ENCODE results near the gene DAG1.

DAG1 gene

DNA sequence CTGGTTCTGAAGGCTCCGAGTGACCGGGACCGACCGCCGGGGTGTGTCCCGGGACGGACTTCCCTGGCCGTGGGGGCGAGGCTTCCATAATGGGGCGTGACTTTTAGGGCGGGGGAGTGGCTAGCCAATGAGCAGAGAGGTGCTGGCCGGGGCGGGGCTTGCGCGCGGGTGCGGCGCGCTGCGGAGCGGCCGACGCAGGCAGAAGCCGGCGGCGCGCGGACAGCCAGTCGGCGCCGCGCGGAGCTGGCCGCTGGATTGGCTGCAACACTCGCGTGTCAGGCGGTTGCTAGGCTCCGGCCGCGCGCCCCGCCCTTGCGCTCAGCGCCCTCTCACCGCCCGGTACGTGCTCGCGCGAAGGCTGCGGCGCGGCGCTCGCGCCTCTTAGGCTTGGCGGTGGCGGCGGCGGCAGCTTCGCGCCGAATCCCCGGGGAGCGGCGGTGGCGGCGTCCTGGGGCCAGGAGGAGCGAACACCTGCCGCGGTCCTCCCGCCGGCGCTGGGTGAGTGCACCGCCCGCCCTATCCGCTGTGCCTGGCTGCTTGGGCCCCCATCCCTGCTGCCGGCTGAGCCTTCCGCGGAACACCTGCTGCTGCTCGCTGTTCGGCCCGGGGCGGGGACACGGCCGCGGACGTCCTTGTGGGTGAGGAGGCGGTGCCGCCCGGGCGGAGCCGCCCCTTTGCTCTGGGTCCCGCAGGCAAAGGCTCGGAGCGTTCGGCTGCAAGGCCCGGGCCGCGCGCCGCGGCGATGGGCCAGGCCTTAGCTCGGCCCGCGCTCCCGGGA is at the start of gene DAG1:
Gene DAG1 (plus strand): TSS at position 332 of the 778 bp plus-strand sequence. CDS start 40,268 bp downstream, outside the sequence.
- peak; percentile 81 to 96 (median 94) for DNase-seq

DNA sequence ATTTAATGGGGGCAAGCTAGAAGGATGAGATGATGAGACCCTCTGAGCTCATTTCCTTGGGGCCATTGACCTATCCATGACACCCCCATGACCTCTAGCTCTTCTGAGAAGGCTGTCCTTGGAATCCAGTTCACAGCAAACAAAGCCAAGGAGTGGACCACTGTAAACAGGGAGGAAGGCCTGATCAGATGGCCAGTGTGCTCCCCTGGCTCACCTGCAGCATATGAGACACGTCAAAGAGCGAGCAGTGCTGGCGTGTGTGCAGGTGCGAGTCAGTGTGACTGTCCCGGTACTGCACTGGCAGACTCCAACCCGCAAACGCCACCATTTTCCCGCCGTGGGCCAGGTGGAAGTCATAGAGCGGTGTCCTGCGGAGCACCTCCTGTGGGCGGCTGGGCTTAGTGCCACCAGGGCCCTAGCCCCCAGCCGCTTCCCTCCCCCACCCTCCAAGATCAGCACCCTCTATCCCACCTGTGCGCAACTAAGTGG is 48.1 kb upstream of the DAG1 start:
- DNase-seq: no peak

DNA sequence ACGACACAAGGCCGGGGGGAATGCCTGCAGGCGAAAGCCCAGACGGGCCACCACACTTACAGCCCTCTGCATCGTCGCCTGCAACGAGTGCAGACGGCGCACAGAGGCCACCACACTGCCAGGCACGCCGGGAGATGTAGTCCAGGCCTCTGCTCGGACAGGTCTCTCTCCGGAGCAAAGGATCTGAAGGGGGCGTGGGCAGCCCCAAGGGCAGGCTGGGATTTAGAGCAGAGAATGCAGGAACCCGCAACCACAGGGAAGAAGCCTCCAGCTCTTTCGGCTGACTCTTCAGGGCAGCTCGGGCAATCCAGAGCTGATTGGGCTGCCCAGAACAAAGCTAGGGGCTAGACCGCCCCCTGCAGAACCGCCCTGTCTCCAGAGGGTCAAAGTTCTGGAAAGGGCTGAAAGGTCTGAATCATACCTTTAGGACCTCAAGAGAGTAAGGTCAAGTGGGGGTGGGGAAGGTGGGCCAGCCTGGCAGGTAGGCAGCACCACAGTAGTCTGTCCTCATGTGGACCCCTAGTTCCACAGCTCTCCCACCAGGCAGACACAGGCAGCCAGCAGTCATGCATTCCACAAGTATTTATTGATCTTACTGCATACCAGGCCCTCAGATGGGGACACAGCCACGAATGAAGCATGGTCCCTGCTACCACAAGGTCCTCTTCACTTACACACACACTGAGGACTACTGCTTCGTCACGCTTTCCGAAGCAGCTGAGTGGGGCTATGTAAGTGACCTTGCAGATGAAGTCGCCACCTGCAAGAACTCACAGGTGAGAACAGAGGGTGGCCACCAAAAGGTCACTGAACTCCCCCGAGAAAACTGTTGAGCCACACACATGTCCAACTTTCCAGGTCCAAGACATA is 47.5 kb upstream of the DAG1 start, which contains the start of gene AMT:
Gene AMT (minus strand): TSS at position 95 of the 870 bp plus-strand sequence. CDS start 23 bp downstream, at position 72.
- peak in 5 of 14 donors; percentile 27 to 75 (median 38) for DNase-seq

DNA sequence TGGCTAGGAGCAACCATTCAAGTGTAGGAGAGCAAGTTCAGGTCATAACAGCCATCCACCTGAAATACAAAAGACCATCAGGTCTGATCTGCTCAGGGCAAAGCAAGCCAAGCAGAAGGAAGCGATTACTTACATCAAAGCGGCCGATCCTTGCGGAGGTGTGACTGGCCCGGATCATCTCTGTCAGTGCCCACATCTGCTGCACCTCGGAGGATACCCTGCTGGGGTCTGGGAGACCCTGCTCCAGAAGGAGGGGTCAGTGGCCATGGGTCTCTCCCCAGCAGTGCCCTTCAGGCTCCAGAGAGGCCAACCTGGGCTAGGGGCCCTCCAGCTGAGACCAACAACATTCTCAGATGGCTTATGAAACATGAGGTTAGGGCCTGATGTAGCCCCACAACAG is 45.3 kb upstream of the DAG1 start:
- DNase-seq: no peak

DNA sequence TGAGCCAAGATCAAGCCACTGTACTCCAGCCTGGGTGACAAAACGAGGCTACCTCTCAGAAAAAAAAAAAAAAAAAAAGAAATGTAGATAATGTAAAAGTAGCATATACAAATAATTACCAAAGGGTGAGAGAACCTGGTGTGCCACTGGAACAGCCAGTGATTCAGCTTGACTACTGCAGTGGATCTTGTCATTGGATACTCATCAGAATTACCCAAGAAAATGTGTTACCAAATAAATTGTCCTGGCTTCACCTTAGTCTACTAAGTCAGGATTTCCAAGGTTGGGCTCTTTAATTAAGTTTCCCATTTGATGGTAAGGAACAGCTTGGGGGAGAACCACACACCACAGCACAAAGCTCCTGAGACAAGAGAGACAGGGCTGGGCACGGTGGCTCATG is 42.5 kb upstream of the DAG1 start:
- no peak for DNase-seq

DNA sequence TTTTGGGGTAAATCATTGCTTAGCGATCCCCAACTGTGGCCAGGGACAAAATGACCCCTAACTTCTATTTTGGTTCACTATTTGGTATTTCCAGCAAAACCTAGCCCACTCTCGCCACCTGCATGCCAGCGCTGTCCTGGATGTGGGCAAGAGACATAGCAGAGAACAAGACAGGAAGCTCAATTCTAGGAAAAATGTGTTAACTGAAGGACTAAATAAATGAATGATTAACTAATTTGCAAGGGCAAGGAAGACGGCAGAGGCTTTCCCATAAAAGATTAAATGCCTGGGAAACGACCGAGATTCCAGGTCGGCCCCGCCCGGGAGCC is 41.4 kb upstream of the DAG1 start:
- no peak for DNase-seq

DNA sequence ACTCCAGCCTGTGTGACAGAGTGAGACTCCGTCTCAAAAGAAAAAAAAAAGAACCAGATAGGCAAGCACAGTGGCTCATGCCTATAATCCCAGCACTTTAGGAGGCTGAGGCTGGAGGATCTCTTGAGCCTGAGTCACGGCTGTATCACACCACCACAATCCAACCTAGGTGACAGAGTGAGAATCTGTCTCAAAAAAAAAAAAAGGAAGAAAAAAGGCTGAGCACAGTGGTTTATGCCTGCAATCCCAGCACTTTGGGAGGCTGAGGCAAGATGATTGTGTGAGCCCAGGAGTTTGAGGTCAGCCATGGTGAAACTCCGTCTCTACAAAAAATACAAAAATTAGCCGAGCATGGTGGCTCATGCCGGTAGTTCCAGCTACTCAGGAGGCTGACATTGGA is 35.3 kb upstream of the DAG1 start:
- no peak for DNase-seq

DNA sequence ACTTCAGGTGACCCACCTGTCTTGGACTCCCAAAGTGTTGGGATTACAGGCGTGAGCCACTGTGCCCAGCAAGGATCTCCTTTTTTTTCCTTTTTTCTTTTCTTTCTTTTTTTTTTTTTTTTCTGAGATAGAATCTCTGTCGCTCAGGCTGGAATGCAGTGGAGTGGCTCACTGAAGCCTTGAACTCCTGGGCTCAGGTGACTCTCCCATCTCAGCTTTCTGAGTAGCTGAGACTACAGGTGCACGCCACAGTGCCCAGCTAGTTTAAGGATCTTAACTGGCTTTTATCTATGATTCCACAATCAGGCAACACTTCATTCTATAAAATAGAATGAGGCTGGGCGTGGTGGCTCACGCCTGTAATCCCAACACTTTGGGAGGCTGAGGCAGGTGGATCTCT is 24.7 kb upstream of the DAG1 start:
- no peak for DNase-seq

DNA sequence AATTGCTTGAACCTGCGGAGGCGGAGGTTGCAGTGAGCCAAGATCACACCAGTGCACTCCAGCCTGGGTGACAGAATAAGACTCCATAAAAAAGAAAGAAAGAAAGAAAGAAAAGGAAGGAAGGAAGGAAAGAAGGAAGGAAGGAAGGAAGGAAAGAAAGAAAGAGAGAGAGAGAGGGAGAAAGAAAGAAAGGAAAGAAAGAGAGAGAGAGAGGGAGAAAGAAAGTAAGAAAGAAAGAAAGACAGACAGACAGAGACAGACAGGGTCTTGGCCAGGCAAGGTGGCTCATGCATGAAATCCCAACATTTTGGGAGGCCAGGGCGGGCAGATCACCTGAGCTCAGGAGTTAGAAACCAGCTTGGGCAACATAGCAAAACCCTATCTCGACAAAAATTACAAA is 16.4 kb upstream of the DAG1 start:
- no peak for DNase-seq

DNA sequence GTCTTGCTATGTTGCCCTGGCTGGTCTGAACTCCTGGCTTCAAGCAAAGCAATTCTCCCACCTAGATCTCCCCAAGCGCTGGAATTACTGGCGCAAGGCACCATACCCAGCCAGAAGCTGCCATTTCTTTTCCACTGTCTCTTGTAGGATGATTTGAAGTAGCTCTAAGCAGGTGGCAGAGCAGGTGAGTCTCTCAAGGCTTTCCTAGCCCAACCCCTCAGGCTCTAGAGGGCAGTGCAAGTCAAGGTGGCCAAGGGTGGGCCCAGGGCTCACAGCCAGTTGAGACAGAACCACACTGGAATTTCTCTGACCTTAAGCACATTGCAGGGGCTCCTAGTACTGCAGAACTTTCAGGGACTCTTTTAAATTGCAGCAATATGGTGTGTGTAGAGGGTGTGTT is 15.6 kb upstream of the DAG1 start:
- no peak for DNase-seq

DNA sequence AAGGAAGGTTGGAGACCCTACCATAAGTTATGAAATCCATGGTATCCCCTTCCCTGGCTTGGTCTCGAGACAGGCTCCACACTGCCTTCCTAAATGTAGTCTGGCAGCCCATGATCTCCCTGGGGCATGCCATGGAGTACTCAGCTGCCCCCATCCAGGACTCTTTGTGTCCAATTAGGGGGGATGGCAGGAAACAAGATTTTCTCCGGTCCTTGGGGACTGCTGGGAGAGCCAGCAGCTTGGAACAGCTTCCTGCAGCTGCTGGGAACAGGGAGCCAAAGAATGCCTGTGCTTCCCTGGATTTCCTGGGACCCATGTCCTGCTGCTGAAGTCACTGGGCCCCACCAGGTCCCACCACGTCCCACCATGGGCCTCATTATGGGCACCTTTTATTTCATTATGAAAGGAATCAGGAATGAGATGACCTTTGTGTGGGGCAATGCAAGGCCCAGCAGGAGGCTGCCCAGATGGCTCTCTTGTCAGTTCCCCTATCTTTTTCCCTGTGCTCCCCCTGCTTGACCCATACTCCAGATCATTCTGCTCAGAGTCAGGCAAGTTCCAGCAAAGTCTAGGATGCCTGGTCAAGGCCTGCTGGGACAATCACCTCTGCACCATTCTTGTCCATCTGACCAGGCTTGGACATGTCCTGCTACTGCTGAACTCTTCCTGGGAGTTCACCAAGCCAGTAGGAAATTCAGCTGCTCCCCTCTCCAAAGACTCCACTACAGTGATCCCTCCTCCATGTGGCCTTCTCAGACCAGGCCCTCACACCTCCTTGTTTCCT is 15.0 kb upstream of the DAG1 start:
- no peak for DNase-seq

DNA sequence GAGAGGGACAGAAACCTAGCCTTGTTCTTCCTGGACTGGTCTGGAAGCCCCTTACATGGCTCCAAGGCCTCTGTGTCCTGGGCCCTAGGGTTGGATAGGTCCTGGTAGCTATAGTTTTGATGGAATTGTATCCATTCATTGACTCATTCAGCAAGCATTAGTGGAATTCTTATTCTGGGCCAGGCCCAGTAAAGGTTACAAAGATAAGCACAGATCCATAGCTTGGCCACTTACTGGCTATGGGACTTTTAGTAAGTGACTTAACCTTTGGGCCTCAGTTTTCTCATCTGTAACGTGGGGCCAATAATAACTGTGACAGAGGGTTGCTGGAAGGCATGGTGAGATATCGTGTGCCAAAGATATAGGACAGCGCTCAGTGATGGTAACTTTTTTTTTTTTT is 13.6 kb upstream of the DAG1 start:
- no peak for DNase-seq

DNA sequence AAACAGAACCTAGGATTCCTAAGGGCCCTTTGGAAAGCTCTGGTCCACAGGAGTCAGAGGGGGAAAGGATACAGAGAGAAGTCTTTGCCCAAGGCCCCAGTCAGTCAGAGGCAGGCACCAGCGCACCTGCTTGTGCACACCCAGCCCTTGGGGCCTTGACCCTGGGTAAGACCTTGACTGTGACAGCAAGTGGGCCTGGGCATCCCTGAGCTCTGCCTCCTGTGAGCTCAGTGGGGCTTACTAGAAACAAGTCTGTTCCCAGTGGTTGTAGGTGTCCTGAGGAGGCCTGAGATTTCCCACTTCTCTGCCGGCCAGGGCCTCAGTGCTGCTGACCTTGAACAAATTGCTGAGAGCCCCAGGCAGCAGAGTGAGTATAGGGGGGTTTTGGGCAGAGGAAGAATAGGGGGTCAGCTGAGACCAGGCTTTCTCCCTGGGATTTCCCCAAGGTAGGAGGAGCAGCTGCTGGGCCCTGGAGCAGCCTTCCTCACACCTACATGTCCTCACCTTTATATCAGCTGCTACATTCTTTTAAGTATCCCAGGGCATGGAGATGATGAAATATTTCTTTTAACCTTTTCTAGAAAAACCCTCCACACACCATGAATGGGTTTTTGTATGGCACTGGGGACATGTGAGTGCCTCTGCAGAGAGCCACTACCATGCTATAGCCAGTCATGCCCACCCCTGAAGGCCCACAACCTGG is 9.7 kb upstream of the DAG1 start:
- DNase-seq: no peak

DNA sequence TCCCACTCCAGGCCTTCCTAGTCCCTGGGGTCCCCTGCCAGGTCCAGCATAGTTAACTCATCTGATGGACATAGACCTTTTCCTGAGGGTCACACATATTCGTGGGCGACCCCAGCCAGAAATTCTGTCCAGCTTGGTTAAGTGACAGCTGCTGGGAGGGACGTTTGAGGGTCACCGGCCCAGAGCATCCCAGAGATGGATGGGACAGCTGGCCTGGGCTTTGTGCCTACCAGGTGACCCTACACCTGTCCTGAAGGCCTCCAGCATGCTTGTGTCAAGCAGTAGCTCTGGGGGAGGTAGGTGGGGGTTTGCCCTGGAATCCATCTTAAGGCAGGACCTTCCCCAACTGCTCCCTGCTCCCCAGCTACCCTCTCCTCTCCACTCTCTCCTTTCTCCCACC is 9.1 kb upstream of the DAG1 start:
- DNase-seq: no peak

DNA sequence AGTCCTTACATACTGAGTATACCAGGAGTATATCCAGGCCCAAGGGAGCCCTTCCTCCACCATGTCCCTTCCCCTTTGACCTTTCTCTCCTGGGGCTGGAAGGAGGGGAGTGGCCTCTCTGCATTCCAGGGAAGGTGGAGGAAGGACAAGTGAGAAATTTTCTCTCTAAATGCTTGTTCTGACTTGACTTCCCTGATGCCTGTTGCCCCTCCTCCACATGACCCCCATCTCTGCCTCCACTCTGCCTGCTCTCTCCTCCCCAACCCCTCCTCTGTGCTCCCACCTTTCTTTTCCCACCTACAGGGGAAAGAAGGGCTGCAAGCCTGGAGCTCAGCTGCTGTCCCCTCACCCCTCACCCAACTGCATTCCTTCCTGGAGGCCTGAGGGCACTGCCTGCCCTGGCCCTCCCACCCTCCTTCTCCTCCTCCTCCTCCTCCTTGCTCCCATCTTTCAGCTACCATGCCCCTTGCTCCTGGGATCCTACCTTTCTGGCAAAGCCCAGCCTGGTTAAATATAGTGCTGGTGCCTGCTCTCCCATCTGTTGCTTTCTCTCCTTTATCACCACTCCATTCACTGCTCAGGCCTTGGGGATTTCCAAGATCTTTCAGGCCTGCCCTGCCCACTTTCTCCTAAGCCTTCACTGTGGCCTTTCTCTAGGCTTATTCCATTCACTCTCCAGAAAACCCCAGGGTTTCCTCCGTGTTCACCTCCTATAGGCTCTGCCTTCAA is 8.5 kb upstream of the DAG1 start:
- DNase-seq: no peak

DNA sequence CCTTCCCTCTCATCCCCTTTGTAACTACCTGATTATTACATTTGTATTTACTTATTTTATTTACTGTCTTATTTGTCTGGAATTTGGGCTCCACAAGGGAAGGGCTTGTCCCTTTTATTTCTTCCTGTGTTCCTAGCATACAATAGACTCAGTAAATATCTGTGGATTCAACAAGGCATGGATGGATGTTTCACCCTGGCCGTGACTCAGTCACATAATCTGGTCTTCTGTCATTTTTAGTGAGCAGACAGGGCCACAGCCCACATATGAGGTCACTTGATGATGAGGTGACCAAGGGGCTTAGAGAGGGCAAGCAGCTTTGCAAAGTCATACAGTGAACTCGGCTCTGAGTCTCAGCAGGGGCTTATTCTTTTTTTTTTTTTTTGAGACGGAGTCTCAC is 7.8 kb upstream of the DAG1 start:
- no peak for DNase-seq

DNA sequence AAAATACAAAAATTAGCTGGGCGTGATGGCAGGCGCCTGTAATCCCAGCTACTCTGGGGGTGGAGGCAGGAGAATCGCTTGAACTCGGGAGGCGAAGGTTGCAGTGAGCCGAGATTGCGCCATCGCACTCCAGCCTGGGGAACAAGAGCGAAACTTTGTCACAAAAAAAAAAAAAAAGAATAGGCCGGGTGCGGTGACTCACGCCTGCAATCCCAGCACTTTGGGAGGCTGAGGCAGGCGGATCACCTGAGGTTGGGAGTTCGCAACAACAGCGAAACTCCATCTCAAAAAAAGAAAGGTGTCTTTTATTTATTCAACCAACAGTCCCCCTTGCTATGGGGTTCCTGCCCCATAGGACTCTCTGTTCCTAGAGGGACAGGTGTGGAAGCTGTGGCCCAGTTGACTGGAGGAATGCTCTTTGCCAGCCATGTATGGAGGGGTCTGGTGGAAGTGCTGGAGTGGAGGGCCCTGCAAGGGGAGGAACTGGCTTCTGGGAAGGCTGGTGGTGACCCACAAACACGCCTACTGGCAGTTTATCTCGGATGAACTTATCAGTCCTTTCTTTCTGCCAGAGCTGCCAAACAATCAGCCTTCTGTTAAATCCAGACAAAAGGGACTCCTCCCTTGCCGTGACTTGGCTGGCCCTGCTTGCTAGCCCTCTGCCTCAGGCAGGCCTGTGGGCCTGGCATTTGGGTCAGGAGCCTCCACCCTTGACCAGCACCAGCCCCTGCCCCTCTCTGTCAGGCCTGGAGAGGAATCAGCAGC is 4.6 kb upstream of the DAG1 start:
- DNase-seq: peak in 5 of 14 donors; percentile 3 to 30 (median 10)

DNA sequence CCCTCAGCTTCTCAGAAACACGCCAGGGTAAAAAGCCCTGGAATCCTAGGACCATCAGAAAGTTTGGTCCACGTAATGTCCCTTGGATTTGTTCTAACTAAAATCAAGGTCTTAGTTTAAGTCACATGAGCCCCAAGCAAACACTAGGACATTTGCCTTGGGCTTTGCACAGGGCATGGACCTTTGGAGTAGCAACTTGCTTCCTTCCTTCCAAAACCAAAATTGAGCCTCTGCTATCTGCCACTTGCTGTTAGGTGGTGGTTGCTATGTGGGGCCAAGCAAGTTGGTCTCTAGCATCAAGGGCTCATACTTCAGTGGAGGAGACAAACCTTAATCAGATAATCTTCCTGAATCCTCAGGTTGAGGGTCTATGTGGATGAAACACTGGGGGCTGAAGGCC is 4.0 kb upstream of the DAG1 start:
- DNase-seq: no peak

DNA sequence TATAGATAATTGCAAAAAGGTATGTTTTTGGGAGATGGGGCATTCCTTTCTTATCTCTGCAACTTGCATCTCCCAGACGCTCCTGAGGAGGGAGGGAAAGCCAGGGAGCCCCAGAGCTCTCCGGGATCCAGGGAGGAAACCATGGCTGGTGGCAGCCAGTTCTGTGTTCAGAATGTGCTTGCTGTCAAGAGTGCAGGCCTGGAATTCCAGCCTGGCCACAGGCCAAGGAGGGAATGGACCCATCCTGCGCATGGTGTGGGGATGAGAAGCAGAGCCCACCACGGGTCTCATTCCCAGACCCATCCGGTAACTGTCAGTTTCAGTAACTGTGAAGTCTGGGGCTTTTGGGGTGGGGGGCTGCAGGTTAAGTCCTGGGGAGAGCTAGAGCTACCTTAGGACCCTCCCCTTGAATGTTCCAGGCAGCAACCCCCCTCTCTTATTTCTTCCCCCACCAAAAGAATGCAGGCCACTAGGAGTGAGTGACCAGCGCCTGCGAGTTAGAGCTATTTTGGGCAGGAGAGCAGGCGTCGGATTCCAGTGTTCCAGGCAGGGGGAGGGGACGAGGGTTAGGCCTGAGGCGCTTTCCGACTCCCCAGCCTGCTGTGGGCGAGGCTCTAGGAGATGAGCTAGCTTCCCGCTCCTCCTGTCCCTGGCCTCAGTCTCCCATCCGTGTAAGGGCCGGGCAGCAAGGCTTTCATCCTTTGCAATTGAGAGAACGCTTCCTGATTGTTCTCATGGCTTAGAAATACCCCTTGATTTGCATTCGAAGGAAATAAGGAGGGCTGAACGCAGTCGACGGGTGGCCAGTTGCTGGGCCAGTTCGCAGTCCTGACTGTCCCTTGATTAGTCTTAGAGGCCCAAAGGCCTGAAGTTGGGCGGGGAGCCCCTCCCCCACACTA is 781 bp upstream of the DAG1 start:
- DNase-seq: peak in 5 of 14 donors; percentile 39 to 70 (median 63)
